GM12878 (cell line): ENCODE data around the gene AKAP12.

Source experiments
- CBX3 ChIP-seq: fragments of 200-600 bp; sonication (generic); IDR thresholded peaks from 2 replicates; pipeline ENCODE4 v1.6.1; 2016; ENCODE audit warnings: low read depth, borderline replicate concordance
- CTCF ChIP-seq, 3 experiments: IDR thresholded peaks in 2 of 3; conservative IDR thresholded peaks in 1 of 3; 2 replicates each; pipeline ENCODE4 v1.5.1; 2011; ENCODE audit warnings: low read depth in 3 of 3, low read length in 3 of 3, mild to moderate bottlenecking in 3 of 3, control low read depth in 2 of 3, moderate library complexity in 2 of 3, inconsistent platforms in 1 of 3, mixed read lengths in 1 of 3; ENCODE audit not compliant: control insufficient read depth in 2 of 3, insufficient read depth in 1 of 3; ENCODE audit errors: extremely low read depth in 1 of 3
- EED ChIP-seq: sonication (generic); IDR thresholded peaks from 2 replicates; pipeline ENCODE4 v1.6.1; 2016; ENCODE audit warnings: antibody characterized with exemption, low read depth
- EP300 ChIP-seq, 2 experiments: fragments of 150-350 bp in 1 of 2; IDR thresholded peaks; 2 replicates each; pipeline ENCODE4 v1.6.1; 2011 to 2012; ENCODE audit warnings: low read depth in 2 of 2, low read length in 2 of 2, borderline replicate concordance in 1 of 2, improper control_type of control experiment in 1 of 2, inconsistent platforms in 1 of 2; ENCODE audit not compliant: control insufficient read depth in 1 of 2
- JUNB ChIP-seq: IDR thresholded peaks from 2 replicates; pipeline ENCODE4 v1.6.1; 2016; ENCODE audit warnings: antibody characterized with exemption, mild to moderate bottlenecking
- MAX ChIP-seq: IDR thresholded peaks from 2 replicates; pipeline ENCODE4 v1.6.1; 2012; ENCODE audit warnings: low read depth, low read length, improper control_type of control experiment
- PBX3 ChIP-seq: IDR thresholded peaks from 2 replicates; pipeline ENCODE4 v1.6.1; 2011; ENCODE audit warnings: mild to moderate bottlenecking, low read depth, low read length, moderate library complexity; ENCODE audit not compliant: insufficient replicate concordance
- POLR2A ChIP-seq: IDR thresholded peaks from 2 replicates; pipeline ENCODE4 v1.6.1; 2011; ENCODE audit warnings: low read depth, mild to moderate bottlenecking, low read length
- POLR2AphosphoS5 ChIP-seq: IDR thresholded peaks from 2 replicates; pipeline ENCODE4 v1.6.1; 2011; ENCODE audit warnings: mild to moderate bottlenecking, low read length, inconsistent platforms
- RB1 ChIP-seq: fragments of 450-650 bp; formaldehyde crosslinking; IDR thresholded peaks from 2 replicates; pipeline ENCODE4 v1.6.1; 2017; ENCODE audit warnings: mild to moderate bottlenecking, borderline replicate concordance
- REST ChIP-seq: IDR thresholded peaks from 2 replicates; pipeline ENCODE4 v1.6.1; 2012; ENCODE audit warnings: mild to moderate bottlenecking, low read depth, low read length
- RFX5 ChIP-seq: IDR thresholded peaks from 2 replicates; pipeline ENCODE4 v1.6.1; 2011; ENCODE audit warnings: low read depth, low read length, improper control_type of control experiment
- ZNF217 ChIP-seq: fragments of 450-650 bp; IDR thresholded peaks from 2 replicates; pipeline ENCODE4 v1.6.1; 2017; ENCODE audit warnings: antibody characterized with exemption, mild to moderate bottlenecking
- ZSCAN29 ChIP-seq: fragments of 450-650 bp; IDR thresholded peaks from 2 replicates; pipeline ENCODE4 v1.6.1; 2017; ENCODE audit warnings: mild to moderate bottlenecking, moderate library complexity

- no peak for TF ChIP-seq POLR2AphosphoS5
- no peak for TF ChIP-seq CBX3
- TF ChIP-seq POLR2A = no peak
- no peak for TF ChIP-seq EP300 (IDR thresholded peaks at IDR 0.05; ENCODE audit: borderline replicate concordance in 1 of 2, control insufficient read depth in 1 of 2, low read depth in 2 of 2, low read length in 2 of 2)
- TF ChIP-seq ZSCAN29 = no peak
- TF ChIP-seq JUNB = no peak
- TF ChIP-seq PBX3 = no peak
- no peak for TF ChIP-seq EED
- no peak for TF ChIP-seq MAX
- no peak for TF ChIP-seq RB1
- no peak for TF ChIP-seq CTCF (IDR thresholded peaks at IDR 0.05 in 2 of 3, conservative IDR thresholded peaks at IDR 0.05 in 1 of 3; ENCODE audit: control insufficient read depth in 2 of 3, extremely low read depth in 1 of 3, insufficient read depth in 1 of 3, low read depth in 3 of 3, low read length in 3 of 3)
- TF ChIP-seq RFX5 = no peak
- TF ChIP-seq REST = no peak
- no peak for TF ChIP-seq ZNF217
Measured at GRCh38 chr6:151403919-151404308, 164.1 kb downstream of the AKAP12 start.
